VCaP (cell line): ENCODE results near the gene ZNF792.

Experiments used
- H3K27ac ChIP-seq: fragments of 450-650 bp; 2 replicates; pipeline ENCODE4 v1.5.1; 2017
- CTCF ChIP-seq: fragments of 450-650 bp; conservative IDR thresholded peaks from 2 replicates; pipeline ENCODE4 v1.5.1; 2017; ENCODE audit warnings: mild to moderate bottlenecking, moderate library complexity

ZNF792 gene

DNA sequence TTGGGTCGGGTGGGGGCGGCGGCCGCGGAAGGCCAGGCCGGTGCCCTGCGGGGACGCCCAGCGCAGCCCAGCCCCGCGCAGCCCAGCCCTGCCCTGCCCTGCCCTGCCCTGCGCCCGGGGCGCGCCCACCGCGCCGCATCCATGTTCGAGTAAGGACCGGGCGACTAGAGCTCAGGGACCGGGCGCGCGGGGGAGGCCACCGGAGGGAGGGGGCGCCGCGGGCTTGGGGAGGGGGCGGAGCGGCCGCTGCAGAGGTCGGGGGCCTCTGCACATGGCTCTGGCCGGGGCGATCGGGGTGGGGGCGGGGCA lies 36.3 kb upstream of the ZNF792 start:
- TF ChIP-seq CTCF = no peak
- H3K27ac ChIP-seq = peak overlapping the region; percentile 93

- TF ChIP-seq CTCF = no peak
- peak within 1 kb of the TSS; percentile 93 for H3K27ac ChIP-seq
Observed at GRCh38 chr19:34999498-35000337, 35.7 kb upstream of the ZNF792 start, which contains the start of gene GRAMD1A. Gene GRAMD1A (plus strand): TSS chr19:35000323. CDS start chr19:35000479, 156 bp downstream.

GRCh38 chr19:34998777-34999497 lies 34.9 kb upstream of the ZNF792 start:
- TF ChIP-seq CTCF = no peak
- H3K27ac ChIP-seq = peak overlapping the region; percentile 93

DNA sequence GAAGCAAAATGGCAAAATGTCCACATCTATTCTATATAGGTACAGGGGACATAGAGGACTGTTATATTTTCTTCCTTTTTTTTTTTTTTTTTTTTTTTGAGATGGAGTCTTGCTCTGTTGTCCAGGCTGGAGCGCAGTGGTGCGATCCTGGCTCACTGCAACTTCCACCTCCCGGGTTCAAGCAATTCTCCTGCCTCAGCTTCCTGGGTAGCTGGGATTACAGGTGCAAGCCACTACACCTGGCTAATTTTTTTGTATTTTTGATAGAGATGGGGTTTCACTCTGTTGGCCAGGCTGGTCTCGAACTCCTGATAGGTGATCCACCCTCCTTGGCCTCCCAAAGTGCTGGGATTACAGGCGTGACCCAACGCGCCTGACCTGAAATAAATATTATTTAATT lies 34.2 kb upstream of the ZNF792 start:
- peak overlapping the region; percentile 93; the same call in 1 of the 2 replicates for H3K27ac ChIP-seq

GRCh38 chr19:34997071-34997617 lies 33.1 kb upstream of the ZNF792 start:
- peak overlapping the region; percentile 89; the same call in 1 of the 2 replicates for H3K27ac ChIP-seq
- TF ChIP-seq CTCF = no peak

DNA sequence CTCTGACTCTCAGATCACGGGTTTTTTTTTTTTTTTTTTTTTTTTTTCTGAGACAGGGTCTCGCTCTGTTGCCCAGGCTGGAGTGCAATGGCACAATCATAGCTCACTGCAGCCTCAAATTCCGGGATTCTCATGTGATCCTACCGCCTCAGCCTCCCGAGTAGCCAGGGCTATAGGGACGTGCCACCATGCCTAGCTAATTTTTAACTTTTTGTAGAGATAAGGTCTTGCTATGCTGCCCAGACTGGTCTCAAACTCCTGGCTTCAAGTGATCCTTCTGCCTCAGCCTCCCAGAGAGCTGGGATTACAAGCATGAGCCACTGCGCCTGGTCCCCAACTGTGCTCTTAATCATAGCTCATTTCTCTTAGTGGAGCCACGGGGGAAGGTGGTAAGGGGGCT lies 31.5 kb upstream of the ZNF792 start:
- H3K27ac ChIP-seq = peak overlapping the region; percentile 89
- TF ChIP-seq CTCF = no peak

DNA sequence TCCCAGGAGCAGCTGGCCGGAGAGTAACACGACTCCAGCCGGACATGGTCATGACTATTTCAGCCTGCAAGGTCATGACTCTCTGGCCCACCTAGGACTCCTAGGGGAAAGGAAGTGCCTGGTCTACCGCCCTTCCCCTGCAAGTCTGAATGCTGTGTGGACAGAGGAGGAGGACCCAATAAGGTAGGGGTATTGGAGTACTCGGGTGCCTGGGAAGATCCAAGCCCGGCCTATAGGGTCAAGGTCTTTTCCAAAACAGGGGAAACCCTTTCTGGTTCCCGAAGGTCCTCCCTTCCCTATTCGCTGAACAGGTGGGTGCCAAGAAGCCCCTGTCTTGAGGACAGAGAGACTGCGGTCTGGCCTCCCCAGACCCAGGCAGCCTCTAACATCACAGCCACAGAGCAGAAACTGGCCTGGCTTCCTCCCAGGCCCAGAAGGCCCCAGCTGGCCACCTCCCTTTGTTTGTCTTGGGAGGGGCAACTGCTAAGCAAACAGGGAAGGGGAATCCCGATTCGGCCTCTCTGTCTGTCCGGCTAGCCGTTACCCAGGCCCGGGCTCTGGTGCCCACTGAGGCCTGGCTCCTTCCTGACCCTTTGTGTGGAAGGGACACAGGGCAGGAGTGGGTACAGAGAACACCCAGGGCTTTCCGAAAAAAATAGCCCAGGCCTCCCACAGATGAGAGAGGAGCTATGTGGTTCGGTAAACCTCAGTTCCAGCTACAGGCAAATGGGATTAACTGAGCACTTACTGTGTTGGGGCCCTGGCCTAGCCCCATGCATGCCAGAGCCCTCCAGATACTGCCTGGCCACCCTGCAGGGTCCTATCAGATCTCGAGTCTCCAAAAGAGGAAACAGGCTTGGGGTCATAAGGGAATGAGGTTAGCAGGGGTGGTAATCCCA lies 30.9 kb upstream of the ZNF792 start:
- no peak for TF ChIP-seq CTCF
- peak overlapping the region; percentile 89 for H3K27ac ChIP-seq
